B cell (primary cell): ENCODE data around the gene PIM3.
"Not testable (repeated sequence)": the region's sequence is repeated elsewhere in the genome, so short reads cannot be mapped to it uniquely, and the experiment has no call there.

ENCODE experiments used
- CTCF ChIP-seq: fragments of 200-600 bp; IDR thresholded peaks from one replicate; pipeline ENCODE4 v1.8.0; 2022; ENCODE audit warnings: antibody characterized with exemption, mild to moderate bottlenecking
- EZH2 ChIP-seq: IDR thresholded peaks from 2 replicates; pipeline ENCODE4 v1.6.1; 2012; ENCODE audit warnings: borderline replicate concordance, low read depth, mild to moderate bottlenecking, moderate library complexity, low read length; ENCODE audit not compliant: insufficient read depth, poor library complexity, severe bottlenecking

GRCh38 chr22:49989826-49990225 is 29.3 kb downstream of the PIM3 start:
- TF ChIP-seq CTCF, EZH2: not testable (repeated sequence)
